GM19239 (cell line): Measurements from ENCODE around the gene SF1.

ENCODE experiments used
- DNase-seq: peaks from one replicate; pipeline ENCODE4 v3.0.0; 2011; ENCODE audit warnings: low spot score; ENCODE audit not compliant: insufficient read length
- FAIRE-seq: peaks from 2 replicates; lab custom pipeline; 2011; peaks lifted over from hg19 to GRCh38; lab: Jason Lieb, UNC

Gene SF1

GRCh38 chr11:64729851-64730382 is 48.4 kb downstream of the SF1 start:
- no peak for DNase-seq
- no peak for FAIRE-seq

GRCh38 chr11:64728757-64729365 is 49.5 kb downstream of the SF1 start:
- no peak for DNase-seq

DNA sequence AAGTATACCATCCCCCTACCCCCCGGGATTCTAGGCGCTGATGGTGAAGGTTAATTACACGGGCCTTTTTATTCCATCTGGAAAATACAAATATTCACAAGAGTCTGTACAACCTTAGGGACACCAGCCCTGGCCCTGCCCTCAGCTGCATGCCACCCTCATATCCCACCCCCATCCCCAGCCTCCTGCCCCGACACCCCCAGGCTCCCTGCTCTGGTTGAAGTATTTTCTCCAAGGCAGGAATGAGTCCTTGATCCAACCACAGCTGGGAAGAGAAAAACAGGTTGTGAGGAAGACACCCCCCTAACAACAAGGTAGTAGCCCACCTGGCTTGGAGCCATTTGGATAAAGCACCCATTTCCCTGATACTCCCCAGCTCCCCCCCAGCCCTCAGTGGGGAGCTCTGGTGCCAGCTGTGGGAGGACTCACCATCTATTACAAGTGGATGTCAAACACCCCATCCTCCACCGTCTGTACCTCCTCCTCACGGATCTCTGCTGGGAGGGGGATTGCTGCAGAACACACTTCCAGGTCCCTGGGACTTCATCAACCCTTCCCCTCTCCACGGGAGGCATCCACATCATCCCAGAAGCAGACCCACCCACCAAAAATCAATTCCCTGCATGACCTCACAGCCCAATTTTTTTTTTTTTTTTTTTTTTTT is 51.3 kb downstream of the SF1 start:
- FAIRE-seq = no peak
- no peak for DNase-seq

More at GRCh38 chr11:64728757-64729365, 49.5 kb downstream of the SF1 start:
- FAIRE-seq = no peak

DNA sequence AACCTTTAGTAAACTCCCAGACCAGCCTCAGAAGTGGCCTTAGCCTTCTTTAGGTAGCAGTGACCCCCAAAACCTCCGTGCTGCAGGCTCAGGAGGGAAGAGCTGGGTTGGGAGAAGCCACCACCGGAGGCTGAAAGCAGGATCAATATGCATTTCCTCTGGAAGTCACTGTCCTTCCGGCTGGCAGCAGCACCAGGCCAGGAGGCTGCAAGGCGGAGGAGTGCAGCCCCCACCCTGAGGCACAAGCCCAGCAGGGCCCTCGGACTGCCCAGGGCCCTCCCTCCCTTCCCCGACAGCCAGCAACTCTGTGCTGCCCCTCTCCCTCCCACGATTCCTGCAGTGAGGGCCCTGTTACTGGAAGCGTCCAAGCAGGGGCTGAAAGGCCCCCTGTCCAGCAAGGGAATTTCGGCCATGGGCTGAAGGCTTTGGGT is 52.1 kb downstream of the SF1 start:
- no peak for FAIRE-seq
- no peak for DNase-seq

- no peak for FAIRE-seq
- DNase-seq = no peak
Observed at GRCh38 chr11:64724863-64725532, 53.3 kb downstream of the SF1 start.

DNA sequence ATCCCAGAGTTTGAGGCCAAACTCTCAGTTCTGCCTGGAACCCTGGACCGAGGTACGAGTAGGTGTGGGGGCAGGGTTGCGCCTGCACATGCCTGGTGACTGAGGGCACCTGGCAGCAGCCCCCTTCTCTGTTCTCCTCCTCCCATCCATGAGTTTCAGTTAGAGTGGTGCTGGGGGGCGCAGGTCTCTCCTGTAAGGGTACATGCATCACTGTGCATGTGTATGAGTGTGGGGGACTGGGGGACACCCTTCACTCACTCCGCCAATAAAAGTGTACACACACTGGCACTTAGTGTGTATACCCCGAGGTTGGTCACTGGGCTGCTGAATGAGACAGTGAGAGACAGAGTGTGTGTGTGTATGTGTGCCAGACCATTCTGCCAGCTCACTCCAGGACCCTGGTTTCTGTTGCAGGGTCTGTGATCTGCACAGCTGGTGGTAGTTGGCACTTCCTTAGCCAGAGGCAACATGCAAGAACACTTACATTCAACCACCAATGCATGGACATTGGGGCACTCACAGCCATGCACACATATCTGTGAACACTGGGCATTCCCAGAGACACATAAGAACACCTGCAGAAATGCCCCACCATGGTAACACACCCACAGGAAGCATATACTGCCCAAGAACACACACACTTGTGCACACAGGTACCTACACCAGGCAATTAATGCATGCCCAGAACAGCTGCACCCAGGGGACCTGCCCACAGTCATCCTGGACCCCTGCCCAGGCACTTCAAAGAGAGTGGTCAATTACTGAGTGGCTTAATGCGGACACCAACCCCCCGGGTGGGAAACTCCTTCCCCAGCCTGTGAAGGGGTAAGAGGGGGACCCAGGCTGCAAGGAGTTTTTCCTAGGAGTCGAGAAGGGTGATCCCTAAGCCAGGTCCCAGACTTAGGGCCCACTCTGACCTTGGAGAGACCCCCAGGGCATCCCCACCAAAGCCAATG is 54.2 kb downstream of the SF1 start:
- no peak for DNase-seq
- FAIRE-seq = no peak

- peak; percentile 88 for FAIRE-seq
Observed at GRCh38 chr11:64723117-64723906, 55.0 kb downstream of the SF1 start, which contains the start of gene NRXN2. TSS of gene NRXN2 (minus strand) at chr11:64723197. CDS start at chr11:64713699, 9,498 bp downstream.

DNA sequence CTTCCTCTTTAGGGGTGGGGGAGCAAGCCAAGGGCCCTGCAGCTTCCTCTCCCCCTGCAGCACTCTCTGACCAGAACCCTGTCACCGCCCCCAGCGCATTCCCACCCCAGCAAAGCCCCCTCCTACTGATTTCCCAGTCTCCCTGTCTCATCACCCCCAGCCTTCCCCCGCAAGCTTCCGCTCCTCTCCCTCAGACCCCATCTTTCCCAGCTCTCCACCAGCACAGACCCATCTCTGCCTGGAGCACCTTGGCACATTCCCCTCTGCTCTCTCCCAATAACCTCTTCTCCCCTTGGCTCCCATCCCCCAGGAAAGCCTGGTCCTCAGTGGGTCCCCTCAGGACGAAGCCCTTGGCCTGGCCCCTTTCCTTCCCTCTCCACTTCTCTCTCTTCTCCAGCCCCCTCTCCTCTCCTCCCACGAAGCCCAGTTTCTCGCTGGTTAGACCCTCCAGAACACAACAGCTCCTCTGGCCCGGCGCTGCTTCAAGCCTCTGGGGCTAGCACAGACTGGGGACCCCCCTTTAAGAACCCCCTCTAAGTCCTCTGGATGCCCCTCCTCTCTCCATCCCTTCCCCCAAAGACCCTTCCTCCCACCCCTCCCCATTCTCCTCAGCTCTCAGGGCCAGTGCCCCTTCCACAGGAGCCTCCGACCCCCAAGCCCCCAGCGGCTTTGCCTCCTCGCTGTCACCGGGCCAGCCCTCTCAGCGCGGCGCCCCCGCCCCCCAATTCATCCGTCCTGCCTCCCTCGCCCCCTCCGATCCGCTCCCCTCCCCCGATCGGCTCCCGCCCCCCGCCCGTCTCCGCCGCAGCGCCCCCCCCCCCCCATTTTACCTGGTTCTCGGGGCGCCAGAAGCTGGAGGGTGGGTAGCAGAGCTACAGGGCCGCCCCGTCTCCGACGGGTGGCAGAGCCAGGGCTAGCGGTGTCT is 55.9 kb downstream of the SF1 start:
- no peak for FAIRE-seq
- no peak for DNase-seq

More at GRCh38 chr11:64723117-64723906, 55.0 kb downstream of the SF1 start, which contains the start of gene NRXN2:
- DNase-seq = peak; percentile 97

- DNase-seq (no peak), FAIRE-seq (no peak)
Observed at GRCh38 chr11:64721359-64721699, 57.0 kb downstream of the SF1 start.

DNA sequence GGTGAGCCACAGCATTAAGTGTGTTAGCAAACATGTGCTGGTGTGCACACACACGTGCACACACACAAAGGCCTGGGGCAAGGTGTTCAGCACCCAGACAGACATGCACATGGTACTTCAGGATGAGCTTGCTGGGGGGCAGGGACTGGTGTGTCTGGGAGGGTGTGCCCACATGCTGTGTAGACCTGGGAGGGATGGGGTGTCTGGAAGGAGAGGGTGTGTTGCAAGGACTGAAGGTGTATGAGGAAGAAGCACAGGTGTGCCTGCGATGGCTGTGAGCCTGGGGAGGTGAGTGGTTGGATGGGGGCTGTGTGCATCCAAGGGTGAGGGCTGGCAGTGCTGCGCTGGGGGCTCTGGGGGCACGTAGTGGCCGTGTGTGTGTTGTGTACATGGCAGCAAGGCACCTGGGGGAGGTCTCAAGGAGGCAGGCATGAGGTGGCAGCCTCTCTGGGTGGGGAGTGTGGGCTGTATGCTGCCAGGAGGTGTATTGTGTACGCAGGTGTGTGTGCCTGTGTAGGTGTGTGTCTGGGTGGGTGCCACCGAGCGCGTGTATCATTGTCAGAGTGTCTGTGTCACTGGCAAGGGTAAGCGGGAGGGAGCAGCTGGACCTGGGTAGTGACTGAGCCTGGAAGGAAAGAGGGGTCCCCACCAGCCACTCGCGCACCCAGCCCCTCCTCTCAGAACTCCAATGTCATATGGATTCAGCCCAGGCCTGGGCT is 57.5 kb downstream of the SF1 start:
- no peak for DNase-seq
- FAIRE-seq = no peak

DNA sequence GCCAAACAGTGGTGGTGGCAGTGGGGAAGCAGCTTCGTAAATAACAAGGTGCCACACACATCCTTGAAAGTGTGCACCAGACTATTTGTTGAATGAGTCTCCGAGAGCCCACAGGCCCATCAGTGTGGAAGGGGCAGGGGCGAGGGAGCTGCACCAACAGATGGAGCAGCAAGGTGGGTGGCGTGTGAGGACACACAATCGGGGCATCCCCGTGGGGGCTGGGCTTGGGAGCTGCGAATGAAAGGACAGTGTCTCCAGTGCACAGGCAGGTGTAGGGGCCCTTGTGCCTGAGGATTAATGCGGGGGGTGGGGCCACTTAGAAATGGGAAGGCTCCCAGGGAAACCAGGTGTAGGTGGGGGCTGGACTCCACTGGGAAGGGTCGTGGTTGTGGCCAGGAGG is 58.2 kb downstream of the SF1 start:
- FAIRE-seq = no peak
- no peak for DNase-seq

- DNase-seq = no peak
Observed at GRCh38 chr11:64719406-64719805, 58.9 kb downstream of the SF1 start.

GRCh38 chr11:64718780-64719124 is 59.6 kb downstream of the SF1 start:
- FAIRE-seq = no peak
- no peak for DNase-seq

More at GRCh38 chr11:64719406-64719805, 58.9 kb downstream of the SF1 start:
- FAIRE-seq = no peak

DNA sequence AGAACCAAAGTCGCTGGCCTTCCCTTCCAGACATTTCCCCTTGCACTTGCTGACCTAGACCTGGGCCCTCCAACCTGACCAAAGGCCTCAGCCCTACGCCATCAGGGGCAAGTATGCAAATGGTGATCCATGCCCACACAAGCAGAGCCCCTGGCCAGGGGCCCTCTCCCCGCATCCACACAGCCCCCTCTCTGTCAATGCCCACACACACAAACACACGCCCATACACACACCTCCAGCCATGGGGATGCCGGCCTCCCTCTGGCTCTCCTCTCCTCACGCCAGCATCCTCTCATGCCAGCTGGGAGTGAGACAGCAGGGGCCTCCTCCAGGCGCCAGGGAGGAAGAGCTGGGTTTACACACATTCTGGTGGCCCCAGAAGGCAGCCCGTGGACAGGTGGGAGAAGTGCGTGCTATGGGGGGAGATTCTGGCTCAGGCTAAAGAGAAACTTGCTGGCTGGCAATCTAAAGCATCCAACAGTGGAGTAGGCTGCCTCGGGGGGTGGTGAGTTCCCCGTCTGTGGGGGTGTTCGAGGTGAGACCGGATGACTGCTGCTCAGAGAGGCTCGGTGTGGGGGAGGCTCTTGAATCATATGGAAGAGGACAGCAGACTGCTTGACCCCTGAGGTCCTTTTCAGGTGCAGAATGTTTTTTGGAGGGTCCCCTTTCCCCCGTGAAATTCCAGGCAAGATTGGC is 60.1 kb downstream of the SF1 start:
- FAIRE-seq = no peak
- DNase-seq = no peak

- DNase-seq (no peak), FAIRE-seq (no peak)
Observed at GRCh38 chr11:64717268-64717578, 61.1 kb downstream of the SF1 start.

DNA sequence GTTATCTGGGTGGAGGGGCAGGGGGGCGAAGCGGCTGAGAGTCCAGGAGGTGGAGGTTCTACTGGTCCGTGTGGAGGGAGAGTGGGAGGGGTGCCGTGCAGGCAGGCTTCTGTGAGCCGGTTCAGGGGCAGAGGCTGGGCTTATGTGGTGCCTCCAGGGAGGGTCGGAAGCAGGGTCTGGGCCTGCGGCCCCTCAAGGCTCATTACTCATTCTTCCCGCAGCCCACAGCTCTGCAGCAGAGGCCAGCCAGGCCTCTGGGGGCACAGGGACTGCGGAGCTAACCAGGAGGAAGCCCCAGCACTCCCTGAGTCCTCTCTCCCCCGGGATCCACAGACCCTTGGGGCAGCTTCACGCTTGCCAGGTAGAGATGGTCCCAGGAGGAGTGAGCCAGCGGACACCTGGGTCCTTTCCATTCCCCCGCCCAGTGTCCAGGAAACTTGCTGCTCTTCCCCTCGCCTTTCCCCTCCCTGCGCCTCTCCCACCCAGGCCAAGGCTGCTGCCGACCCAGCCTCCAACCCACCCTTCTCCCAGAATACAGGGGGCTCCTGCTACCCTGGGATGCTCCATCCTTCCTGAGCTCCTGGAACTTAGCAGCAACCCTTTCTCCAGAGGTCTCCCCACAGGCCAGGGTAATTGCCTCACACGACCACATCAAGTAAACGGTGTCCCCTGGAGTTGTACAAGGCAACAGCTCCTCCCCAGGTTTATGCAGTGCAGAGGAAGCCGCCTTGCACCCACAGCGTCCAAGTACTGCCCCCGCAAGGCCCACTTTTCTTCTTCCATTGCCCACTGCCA is 61.7 kb downstream of the SF1 start:
- DNase-seq = no peak
- no peak for FAIRE-seq
